OCI-LY3 (cell line): Measurements from ENCODE around the gene NKIRAS2.

Source experiments
- H2AFZ ChIP-seq: fragments of 200-600, 300-600 bp; shearing (Covaris generic); 2 replicates; pipeline ENCODE4 v1.6.0; 2014; ENCODE audit warnings: antibody characterized with exemption, low read depth, low read length
- H3K27ac ChIP-seq: fragments of 200-600, 300-600 bp; sonication (generic); 2 replicates; pipeline ENCODE4 v1.5.1; 2014; ENCODE audit warnings: mild to moderate bottlenecking, low read length, moderate library complexity, mixed read lengths
- H3K27me3 ChIP-seq: fragments of 200-600, 300-600 bp; sonication (generic); 2 replicates; pipeline ENCODE4 v1.6.1; 2014; ENCODE audit warnings: low read depth, low read length, mixed read lengths
- H3K36me3 ChIP-seq: fragments of 200-600, 300-600 bp; sonication (generic); replicated peaks from 2 replicates; pipeline ENCODE3; 2014; ENCODE audit warnings: low read depth, low read length, mixed read lengths
- H3K4me1 ChIP-seq: fragments of 300-600, 200-600 bp; sonication (generic); 2 replicates; pipeline ENCODE4 v1.6.1; 2014; ENCODE audit warnings: low read length, mixed read lengths
- H3K4me2 ChIP-seq: fragments of 200-600, 300-600 bp; sonication (generic); 2 replicates; pipeline ENCODE4 v1.6.1; 2014; ENCODE audit warnings: low read length, mixed read lengths
- H3K4me3 ChIP-seq: fragments of 300-600, 200-600 bp; sonication (generic); 2 replicates; pipeline ENCODE4 v1.5.1; 2014; ENCODE audit warnings: antibody characterized with exemption, mild to moderate bottlenecking, low read length, moderate library complexity
- H3K79me2 ChIP-seq: fragments of 300-600, 200-600 bp; shearing (Covaris generic); 2 replicates; pipeline ENCODE4 v1.6.1; 2014; ENCODE audit warnings: mild to moderate bottlenecking, low read length, mixed read lengths
- H3K9ac ChIP-seq: fragments of 300-600, 200-600 bp; shearing (Covaris generic); 2 replicates; pipeline ENCODE4 v1.6.0; 2014; ENCODE audit warnings: mild to moderate bottlenecking, low read length, moderate library complexity
- H3K9me3 ChIP-seq: fragments of 200-600, 300-600 bp; shearing (Covaris generic); 2 replicates; pipeline ENCODE4 v1.6.1; 2014; ENCODE audit warnings: low read length, mixed read lengths; ENCODE audit not compliant: insufficient read depth
- H4K20me1 ChIP-seq: fragments of 200-600, 300-600 bp; sonication (generic); 2 replicates; pipeline ENCODE4 v1.6.1; 2016; ENCODE audit warnings: low read length, mixed read lengths; ENCODE audit not compliant: insufficient read depth
- EZH2phosphoT487 ChIP-seq: fragments of 200-600 bp; shearing (Covaris generic); IDR thresholded peaks from 2 replicates; pipeline ENCODE4 v1.6.1; 2018; ENCODE audit warnings: antibody characterized with exemption, mixed run types, low read depth
- TF ChIP-seq, protein P1 (sequence below): fragments of 200-600, 300-600 bp; sonication (generic); IDR thresholded peaks from 2 replicates; pipeline ENCODE4 v1.5.1; 2014; ENCODE audit warnings: antibody characterized with exemption, low read length, low read depth

Gene NKIRAS2

DNA sequence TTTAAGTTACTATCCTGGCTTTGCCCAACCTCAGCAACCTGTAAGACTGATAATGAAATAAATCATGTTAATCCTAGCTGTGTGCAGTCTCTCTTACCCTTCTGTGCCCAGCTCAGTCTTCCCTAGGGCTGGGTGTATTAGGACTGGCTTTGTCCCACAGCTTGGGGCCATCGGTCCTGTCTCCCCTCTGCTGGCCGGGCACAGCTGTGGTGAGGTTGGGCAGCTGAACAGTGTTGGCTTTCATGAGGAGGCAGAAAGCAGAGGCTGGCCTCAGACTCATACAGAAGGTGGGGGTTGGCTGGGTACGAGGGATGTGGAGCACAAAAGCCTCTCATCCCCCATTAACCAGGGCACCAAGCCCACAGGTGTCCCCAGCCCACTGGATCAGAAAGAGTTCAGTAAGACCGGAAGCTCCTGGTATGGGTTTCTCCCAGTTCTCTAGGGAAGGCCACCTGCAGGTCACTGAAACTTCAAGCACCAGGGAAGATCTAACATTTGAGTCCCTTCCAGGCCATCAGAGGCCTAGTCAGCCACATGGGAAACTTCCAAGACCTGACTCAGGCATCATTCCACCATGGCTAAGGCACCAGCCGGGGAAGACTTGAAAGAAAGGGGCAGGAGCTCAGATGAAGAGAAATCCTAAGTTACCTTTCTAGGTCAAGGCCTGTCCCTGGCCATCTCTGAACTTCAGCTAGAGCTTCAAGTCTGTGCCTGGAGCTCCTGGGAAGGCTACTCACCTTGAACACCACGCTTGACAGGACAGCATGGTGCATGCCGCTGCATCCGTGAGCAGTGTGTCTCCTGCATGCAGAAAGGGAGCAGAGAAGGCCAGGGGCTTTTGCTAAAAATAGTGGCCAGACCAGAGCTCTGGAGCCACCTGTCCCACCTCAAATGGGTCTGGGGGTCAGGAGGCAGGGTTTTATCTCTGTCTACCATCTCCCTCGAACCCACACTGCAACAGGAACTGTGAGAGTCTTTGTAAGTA is 44.5 kb upstream of the NKIRAS2 start:
- H4K20me1 ChIP-seq: peaks cover 32% of the 10 kb centered on the region
- H2AFZ ChIP-seq: no peak overlapping the region
- H3K4me2 ChIP-seq: peak overlapping the region; percentile 56
- TF ChIP-seq, protein P1, sequence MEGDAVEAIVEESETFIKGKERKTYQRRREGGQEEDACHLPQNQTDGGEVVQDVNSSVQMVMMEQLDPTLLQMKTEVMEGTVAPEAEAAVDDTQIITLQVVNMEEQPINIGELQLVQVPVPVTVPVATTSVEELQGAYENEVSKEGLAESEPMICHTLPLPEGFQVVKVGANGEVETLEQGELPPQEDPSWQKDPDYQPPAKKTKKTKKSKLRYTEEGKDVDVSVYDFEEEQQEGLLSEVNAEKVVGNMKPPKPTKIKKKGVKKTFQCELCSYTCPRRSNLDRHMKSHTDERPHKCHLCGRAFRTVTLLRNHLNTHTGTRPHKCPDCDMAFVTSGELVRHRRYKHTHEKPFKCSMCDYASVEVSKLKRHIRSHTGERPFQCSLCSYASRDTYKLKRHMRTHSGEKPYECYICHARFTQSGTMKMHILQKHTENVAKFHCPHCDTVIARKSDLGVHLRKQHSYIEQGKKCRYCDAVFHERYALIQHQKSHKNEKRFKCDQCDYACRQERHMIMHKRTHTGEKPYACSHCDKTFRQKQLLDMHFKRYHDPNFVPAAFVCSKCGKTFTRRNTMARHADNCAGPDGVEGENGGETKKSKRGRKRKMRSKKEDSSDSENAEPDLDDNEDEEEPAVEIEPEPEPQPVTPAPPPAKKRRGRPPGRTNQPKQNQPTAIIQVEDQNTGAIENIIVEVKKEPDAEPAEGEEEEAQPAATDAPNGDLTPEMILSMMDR: no peak
- TF ChIP-seq EZH2phosphoT487: no peak
- peaks cover 55% of the 10 kb centered on the region for H3K79me2 ChIP-seq
- peaks cover 74% of the 10 kb centered on the region for H3K36me3 ChIP-seq
- H3K4me3 ChIP-seq: peak overlapping the region; percentile 14; the same call in 1 of the 2 replicates
- peak overlapping the region; percentile 88 for H3K27ac ChIP-seq
- H3K9me3 ChIP-seq: no peaks in the 10 kb centered on the region
- H3K27me3 ChIP-seq: no peaks in the 10 kb centered on the region
- H3K9ac ChIP-seq: peak overlapping the region; percentile 45; the same call in 1 of the 2 replicates
- peaks cover 64% of the 10 kb centered on the region for H3K4me1 ChIP-seq

DNA sequence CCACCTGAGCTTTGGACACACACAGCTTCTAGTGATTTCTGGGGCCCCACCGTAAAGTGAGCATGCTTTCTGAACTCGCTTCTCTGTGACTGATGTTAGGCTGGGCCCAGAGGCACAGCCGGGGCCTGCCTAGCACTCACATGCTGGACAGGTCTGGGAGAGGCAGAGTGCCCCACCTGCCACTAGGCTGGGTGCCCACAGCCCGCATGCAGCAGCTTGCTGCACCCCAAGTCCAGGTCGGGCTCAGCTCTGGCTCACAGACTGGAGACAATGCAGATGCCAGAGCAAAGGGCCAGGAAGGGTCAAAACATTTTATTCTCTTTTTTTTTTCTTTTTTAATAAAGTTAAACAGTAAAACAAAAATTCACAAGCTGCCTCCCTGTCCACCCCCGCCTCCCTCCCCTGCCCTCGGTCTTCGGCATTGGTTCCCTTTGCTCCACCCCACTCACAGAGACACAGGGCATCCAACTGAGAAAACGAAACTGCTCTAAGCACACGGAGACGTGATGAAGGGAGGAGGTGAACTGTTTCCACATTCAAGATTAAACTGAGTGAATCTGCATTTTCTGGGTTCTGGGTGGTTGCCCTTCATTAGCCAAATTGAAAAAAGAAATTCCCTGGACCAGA is 43.6 kb upstream of the NKIRAS2 start:
- peaks cover 67% of the 10 kb centered on the region for H3K4me1 ChIP-seq
- peak overlapping the region; percentile 45 for H3K9ac ChIP-seq
- H3K4me2 ChIP-seq: peak overlapping the region; percentile 56
- peak overlapping the region; percentile 88 for H3K27ac ChIP-seq
- no peaks in the 10 kb centered on the region for H3K9me3 ChIP-seq
- H3K27me3 ChIP-seq: no peaks in the 10 kb centered on the region
- H3K79me2 ChIP-seq: peaks cover 46% of the 10 kb centered on the region
- H3K36me3 ChIP-seq: peaks cover 73% of the 10 kb centered on the region
- H2AFZ ChIP-seq: no peak overlapping the region
- peaks cover 23% of the 10 kb centered on the region for H4K20me1 ChIP-seq
- TF ChIP-seq EZH2phosphoT487: no peak
- TF ChIP-seq, protein P1: no peak
- H3K4me3 ChIP-seq: peak overlapping the region; percentile 27

DNA sequence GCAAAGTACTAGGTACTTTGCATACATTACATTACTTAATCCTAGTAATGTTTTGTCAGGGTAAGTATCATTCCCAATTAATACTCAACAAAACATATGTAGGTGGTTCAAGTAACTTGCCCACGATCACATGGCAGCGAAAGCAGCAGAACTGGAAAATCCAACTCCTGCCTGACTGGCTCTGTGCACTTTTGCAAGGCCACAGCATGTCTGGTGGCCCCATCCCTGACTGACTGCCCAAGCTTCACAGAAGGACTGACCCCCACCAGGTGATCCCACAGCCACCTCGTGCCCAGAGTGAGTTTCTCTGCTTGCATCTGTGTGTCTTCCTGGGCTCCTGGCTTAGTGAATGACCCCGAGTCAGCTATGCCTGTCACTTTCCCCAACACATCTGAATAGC is 41.9 kb upstream of the NKIRAS2 start:
- TF ChIP-seq, protein P1: no peak
- TF ChIP-seq EZH2phosphoT487: no peak
- Histone ChIP-seq H3K4me3 (no peak overlapping the region), H3K9me3 (no peaks in the 10 kb centered on the region), H3K4me1 (peaks cover 71% of the 10 kb centered on the region), H3K27me3 (no peaks in the 10 kb centered on the region), H3K79me2 (peaks cover 34% of the 10 kb centered on the region), H3K4me2 (no peak overlapping the region), H3K9ac (no peak overlapping the region), H3K36me3 (peaks cover 67% of the 10 kb centered on the region), H3K27ac (peak overlapping the region; percentile 88), H2AFZ (no peak overlapping the region), H4K20me1 (peaks cover 9% of the 10 kb centered on the region)
